Panc1 (cell line): ENCODE results near the gene SCG2. TPM values are rescaled to one million over a fixed set of nuclear protein-coding genes. Genes with fewer than 3 reads are reported as not detected.

ENCODE experiments used
- ATAC-seq: fragments of 200-7000 bp; cut with Tn5 transposase; 2 replicates; pipeline ENCODE4 v1.9.1; 2020; ENCODE audit warnings: mild to moderate bottlenecking, moderate library complexity
- BruUV-seq: library from RNA; stranded (reverse); fragments of 400-500 nt; replicated peaks from 2 replicates; lab custom pipeline; 2021; lab: Mats Ljungman, UMichigan
- CTCF ChIA-PET: fragments of 300-600 bp; sonication (Branson Sonifier 250); formaldehyde crosslinking; loops from one replicate; lab custom pipeline; 2022; ENCODE audit warnings: antibody characterized with exemption; lab: Charles Lee
- POLR2A ChIA-PET: fragments of 300-600 bp; sonication (Branson Sonifier 250); formaldehyde crosslinking; loops from one replicate; lab custom pipeline; 2022; ENCODE audit warnings: antibody characterized with exemption; lab: Charles Lee
- DNase-seq: peaks from one replicate; pipeline ENCODE4 v3.0.0-alpha.2; 2010; ENCODE audit warnings: low read depth, low spot score
- H3K27ac ChIP-seq: 2 replicates; pipeline ENCODE4 v1.5.1; 2011; ENCODE audit warnings: mild to moderate bottlenecking, low read length, inconsistent platforms
- H3K27me3 ChIP-seq: fragments of 200-500 bp; sonication (Bioruptor generic); 2 replicates; pipeline ENCODE4 v1.6.0; 2014; ENCODE audit warnings: low read length, inconsistent platforms; ENCODE audit not compliant: control insufficient read depth, insufficient read depth
- H3K36me3 ChIP-seq: fragments of 200-500 bp; sonication (Bioruptor generic); 2 replicates; pipeline ENCODE4 v1.5.1; 2014; ENCODE audit warnings: inconsistent platforms, mild to moderate bottlenecking, low read length, moderate library complexity; ENCODE audit not compliant: control insufficient read depth, insufficient read depth
- H3K4me1 ChIP-seq: 2 replicates; pipeline ENCODE4 v1.5.1; 2011; ENCODE audit warnings: inconsistent platforms, mild to moderate bottlenecking, low read length, moderate library complexity; ENCODE audit not compliant: control insufficient read depth, insufficient read depth
- H3K4me3 ChIP-seq, 2 experiments: 2 replicates each; pipeline ENCODE4 v1.5.1; 2011 to 2012; ENCODE audit warnings: low read depth in 2 of 2, low read length in 2 of 2, mild to moderate bottlenecking in 2 of 2, inconsistent platforms in 1 of 2, moderate library complexity in 1 of 2
- H3K9me3 ChIP-seq: fragments of 200-500 bp; sonication (Bioruptor generic); 2 replicates; pipeline ENCODE4 v1.5.1; 2014; ENCODE audit warnings: low read depth, mild to moderate bottlenecking, inconsistent platforms, low read length, moderate library complexity; ENCODE audit not compliant: control insufficient read depth, insufficient read depth
- CTCF ChIP-seq: fragments of 450-650 bp; IDR thresholded peaks from 2 replicates; pipeline ENCODE4 v1.5.1; 2017; ENCODE audit warnings: mild to moderate bottlenecking
- POLR2AphosphoS5 ChIP-seq: IDR thresholded peaks from 2 replicates; pipeline ENCODE4 v1.6.1; 2012; ENCODE audit warnings: mild to moderate bottlenecking, low read depth, low read length, moderate library complexity
- REST ChIP-seq, 2 experiments: IDR thresholded peaks; 2 replicates each; pipeline ENCODE4 v1.6.1; 2011 to 2012; ENCODE audit warnings: low read depth in 2 of 2, control low read depth in 1 of 2, low read length in 1 of 2, mild to moderate bottlenecking in 1 of 2, moderate library complexity in 1 of 2; ENCODE audit not compliant: insufficient read depth in 1 of 2
- SIN3A ChIP-seq: IDR thresholded peaks from 2 replicates; pipeline ENCODE4 v1.6.1; 2012; ENCODE audit warnings: low read depth, mild to moderate bottlenecking, low read length, moderate library complexity, borderline replicate concordance; ENCODE audit not compliant: insufficient read depth
- TCF7L2 ChIP-seq: IDR thresholded peaks from 2 replicates; pipeline ENCODE4 v1.6.1; 2011; ENCODE audit warnings: mild to moderate bottlenecking, low read depth, low read length, inconsistent platforms
- in situ Hi-C: cut with HindIII; loops from 2 replicates; pipeline ENCODE4 v1.10.0; 2016; ENCODE audit warnings: low sequenced_read_pairs, low pct_unique_long_range_greater_than_20kb
- intact Hi-C: fragments of 100-400 bp; cut with micrococcal nuclease; formaldehyde crosslinking; loops from one replicate; pipeline ENCODE4 v1.10.0; 2022; ENCODE audit not compliant: unreplicated experiment
- total RNA-seq: library from RNA; stranded (reverse); gene quantifications from one replicate; pipeline ENCODE4 v1.2.1, GENCODE V29; 2021; ENCODE audit not compliant: unreplicated experiment

Gene SCG2
- total RNA-seq, 1 experiment from 2014 or later = 1.7 TPM

GRCh38 chr2:223626716-223627115 lies 24.6 kb upstream of the SCG2 start:
- Histone ChIP-seq H3K27ac (no peak overlapping the region), H3K4me1 (no peaks in the 10 kb centered on the region), H3K36me3 (no peaks in the 10 kb centered on the region), H3K27me3 (no peaks in the 10 kb centered on the region), H3K9me3 (no peaks in the 10 kb centered on the region), H3K4me3 (no peak overlapping the region)
- TF ChIP-seq REST (IDR thresholded peaks at IDR 0.05; ENCODE audit: insufficient read depth in 1 of 2, low read depth in 2 of 2, low read length in 1 of 2) (no peak), SIN3A (no peak), TCF7L2 (no peak), POLR2AphosphoS5 (no peak), CTCF (no peak)
- intact Hi-C loops (no loop called here), in situ Hi-C loops (no loop called here)
- no TSS peak for BruUV-seq
- ATAC-seq (no peak), DNase-seq (no peak)
- CTCF ChIA-PET = no interaction called here
- POLR2A ChIA-PET = no interaction called here

DNA sequence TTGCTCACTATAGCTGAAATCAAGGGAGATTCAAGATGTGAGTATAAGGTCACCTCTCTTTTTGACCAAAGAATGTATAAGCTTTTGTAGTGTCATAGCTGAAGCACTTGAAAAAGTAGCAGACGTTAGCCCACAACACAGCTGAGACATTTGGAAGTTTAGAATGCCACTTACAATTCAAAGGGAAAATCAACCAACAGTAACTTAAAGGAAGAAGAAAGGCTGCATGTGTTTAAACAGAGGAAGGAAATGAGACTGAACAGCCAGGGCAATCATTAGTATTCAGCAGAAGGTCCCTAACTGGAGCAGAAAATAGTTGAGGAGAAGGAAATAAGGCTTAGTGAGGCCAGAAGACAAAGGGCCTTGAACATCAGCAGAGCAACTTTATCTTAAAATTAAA lies 23.5 kb upstream of the SCG2 start:
- TF ChIP-seq TCF7L2 (no peak), CTCF (no peak), POLR2AphosphoS5 (no peak), SIN3A (no peak), REST (IDR thresholded peaks at IDR 0.05; ENCODE audit: insufficient read depth in 1 of 2, low read depth in 2 of 2, low read length in 1 of 2) (no peak)
- Histone ChIP-seq H3K27ac (no peak overlapping the region), H3K36me3 (no peaks in the 10 kb centered on the region), H3K27me3 (no peaks in the 10 kb centered on the region), H3K9me3 (no peaks in the 10 kb centered on the region), H3K4me3 (no peak overlapping the region), H3K4me1 (no peaks in the 10 kb centered on the region)
- no peak for DNase-seq
- POLR2A ChIA-PET = no interaction called here
- ATAC-seq = no peak
- no TSS peak for BruUV-seq
- in situ Hi-C loops = no loop called here
- intact Hi-C loops = no loop called here
- CTCF ChIA-PET = no interaction called here
